ENCODE results near the gene S100PBP. TPM values are rescaled to one million over a fixed set of nuclear protein-coding genes. Genes with fewer than 3 reads are reported as not detected.

S100PBP gene
- polyA plus RNA-seq, 2 of the 4 experiments (the other 2 are of a cell fraction): 16.1 to 41.9 TPM

GRCh38 chr1:32902535-32902920 lies 85.1 kb downstream of the S100PBP start:
- no peak for DNase-seq (ENCODE audit: low read depth in 1 of 2, low spot score in 1 of 2)
- POLR2A ChIA-PET: no interaction called here
- Histone ChIP-seq H3K9me3 (no peaks in the 10 kb centered on the region), H3K4me2 (peak overlapping the region; percentile 75; the same call in 2 of the 3 replicates), H3K4me1 (peaks cover 18% of the 10 kb centered on the region), H3K27ac (peak overlapping the region in 1 of 2 experiments; percentile 97; a peak in 2 of 6 replicates), H3K4me3 (no peak overlapping the region)
- CTCF ChIA-PET: interaction anchor here (2.3 kb wide), 1 partner anchor 10 kb away, joined by 11 read pairs; no protein-coding TSS in a partner anchor
- ATAC-seq: no peak
- 100% methylated on average over 3 of the region's 6 CpGs for WGBS (ENCODE audit: missing lambda C conversion rate)
- FAIRE-seq: no peak
- TF ChIP-seq KDM1A (IDR thresholded peaks at IDR 0.05; ENCODE audit: low read depth): no peak
- TF ChIP-seq CHD2 (IDR thresholded peaks at IDR 0.05; ENCODE audit: low read length, partially characterized antibody): no peak
- TF ChIP-seq PBX3 (IDR thresholded peaks at IDR 0.05): no peak
- no peak for TF ChIP-seq CBX8 (IDR thresholded peaks at IDR 0.05)
- no peak for TF ChIP-seq SMC3 (IDR thresholded peaks at IDR 0.05)
- no peak for TF ChIP-seq MAFK (IDR thresholded peaks at IDR 0.05; ENCODE audit: partially characterized antibody)
- TF ChIP-seq, protein P1, sequence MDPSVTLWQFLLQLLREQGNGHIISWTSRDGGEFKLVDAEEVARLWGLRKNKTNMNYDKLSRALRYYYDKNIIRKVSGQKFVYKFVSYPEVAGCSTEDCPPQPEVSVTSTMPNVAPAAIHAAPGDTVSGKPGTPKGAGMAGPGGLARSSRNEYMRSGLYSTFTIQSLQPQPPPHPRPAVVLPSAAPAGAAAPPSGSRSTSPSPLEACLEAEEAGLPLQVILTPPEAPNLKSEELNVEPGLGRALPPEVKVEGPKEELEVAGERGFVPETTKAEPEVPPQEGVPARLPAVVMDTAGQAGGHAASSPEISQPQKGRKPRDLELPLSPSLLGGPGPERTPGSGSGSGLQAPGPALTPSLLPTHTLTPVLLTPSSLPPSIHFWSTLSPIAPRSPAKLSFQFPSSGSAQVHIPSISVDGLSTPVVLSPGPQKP (IDR thresholded peaks at IDR 0.05; ENCODE audit: low read depth, low read length): no peak
- TF ChIP-seq ZNF302 (CRISPR knock-in tag; IDR thresholded peaks at IDR 0.05): no peak
- no peak for TF ChIP-seq PHF8 (IDR thresholded peaks at IDR 0.05; ENCODE audit: borderline replicate concordance, low read depth)
- TF ChIP-seq MAZ (IDR thresholded peaks at IDR 0.05; ENCODE audit: borderline replicate concordance, low read depth, low read length): no peak
- TF ChIP-seq NPAS2 (CRISPR knock-in tag; IDR thresholded peaks at IDR 0.05; ENCODE audit: borderline replicate concordance): no peak
- TF ChIP-seq GATA3 (IDR thresholded peaks at IDR 0.05; ENCODE audit: borderline replicate concordance): no peak

GRCh38 chr1:32903991-32904785 lies 86.7 kb downstream of the S100PBP start:
- no peak for TF ChIP-seq CBX8 (IDR thresholded peaks at IDR 0.05)
- TF ChIP-seq HMGXB4 (CRISPR knock-in tag; IDR thresholded peaks at IDR 0.05; ENCODE audit: borderline replicate concordance): no peak
- TF ChIP-seq, protein P2, sequence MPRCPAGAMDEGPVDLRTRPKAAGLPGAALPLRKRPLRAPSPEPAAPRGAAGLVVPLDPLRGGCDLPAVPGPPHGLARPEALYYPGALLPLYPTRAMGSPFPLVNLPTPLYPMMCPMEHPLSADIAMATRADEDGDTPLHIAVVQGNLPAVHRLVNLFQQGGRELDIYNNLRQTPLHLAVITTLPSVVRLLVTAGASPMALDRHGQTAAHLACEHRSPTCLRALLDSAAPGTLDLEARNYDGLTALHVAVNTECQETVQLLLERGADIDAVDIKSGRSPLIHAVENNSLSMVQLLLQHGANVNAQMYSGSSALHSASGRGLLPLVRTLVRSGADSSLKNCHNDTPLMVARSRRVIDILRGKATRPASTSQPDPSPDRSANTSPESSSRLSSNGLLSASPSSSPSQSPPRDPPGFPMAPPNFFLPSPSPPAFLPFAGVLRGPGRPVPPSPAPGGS (IDR thresholded peaks at IDR 0.05): no peak
- no peak for TF ChIP-seq KDM1A (IDR thresholded peaks at IDR 0.05; ENCODE audit: low read depth)
- TF ChIP-seq EP300 (IDR thresholded peaks at IDR 0.05): no peak
- no peak for TF ChIP-seq RFX5 (IDR thresholded peaks at IDR 0.05)
- ChIA-PET POLR2A (interaction anchor here (0.7 kb wide), 1 partner anchor 10 kb away, joined by 3 read pairs; no protein-coding TSS in a partner anchor), CTCF (interaction anchor here (0.6 to 2.4 kb wide), 6 partner anchors 17 to 504 kb away, joined by 3 to 7 read pairs (median 4); partner anchors contain the start of gene HPCA)
- ATAC-seq (0 out of 6 replicates have a peak, but pooled peaks of 1 of the 2 experiments have one; percentile 14), DNase-seq (ENCODE audit: low read depth in 1 of 2, low spot score in 1 of 2) (no peak), FAIRE-seq (no peak)
- peak overlapping the region; percentile 19; the same call in 1 of the 3 replicates for H3K4me2 ChIP-seq
- no peak overlapping the region for H3K4me3 ChIP-seq
- H3K4me1 ChIP-seq: peaks cover 18% of the 10 kb centered on the region
- H3K9me3 ChIP-seq: no peaks in the 10 kb centered on the region
- H3K27ac ChIP-seq: no peak overlapping the region
- WGBS (ENCODE audit: missing lambda C conversion rate): 63% methylated on average over 3 of the region's 3 CpGs

Data from A549 (cell line).